ENCODE results near the gene AIP.

- TF ChIP-seq, protein P1, sequence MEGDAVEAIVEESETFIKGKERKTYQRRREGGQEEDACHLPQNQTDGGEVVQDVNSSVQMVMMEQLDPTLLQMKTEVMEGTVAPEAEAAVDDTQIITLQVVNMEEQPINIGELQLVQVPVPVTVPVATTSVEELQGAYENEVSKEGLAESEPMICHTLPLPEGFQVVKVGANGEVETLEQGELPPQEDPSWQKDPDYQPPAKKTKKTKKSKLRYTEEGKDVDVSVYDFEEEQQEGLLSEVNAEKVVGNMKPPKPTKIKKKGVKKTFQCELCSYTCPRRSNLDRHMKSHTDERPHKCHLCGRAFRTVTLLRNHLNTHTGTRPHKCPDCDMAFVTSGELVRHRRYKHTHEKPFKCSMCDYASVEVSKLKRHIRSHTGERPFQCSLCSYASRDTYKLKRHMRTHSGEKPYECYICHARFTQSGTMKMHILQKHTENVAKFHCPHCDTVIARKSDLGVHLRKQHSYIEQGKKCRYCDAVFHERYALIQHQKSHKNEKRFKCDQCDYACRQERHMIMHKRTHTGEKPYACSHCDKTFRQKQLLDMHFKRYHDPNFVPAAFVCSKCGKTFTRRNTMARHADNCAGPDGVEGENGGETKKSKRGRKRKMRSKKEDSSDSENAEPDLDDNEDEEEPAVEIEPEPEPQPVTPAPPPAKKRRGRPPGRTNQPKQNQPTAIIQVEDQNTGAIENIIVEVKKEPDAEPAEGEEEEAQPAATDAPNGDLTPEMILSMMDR (IDR thresholded peaks at IDR 0.05): no peak
- no peak for TF ChIP-seq POLR2AphosphoS5 (IDR thresholded peaks at IDR 0.05; ENCODE audit: low read depth, low read length)
- TF ChIP-seq SIN3A (IDR thresholded peaks at IDR 0.05; ENCODE audit: borderline replicate concordance, insufficient read depth, low read depth, low read length): no peak
- no peak for TF ChIP-seq REST (IDR thresholded peaks at IDR 0.05; ENCODE audit: insufficient read depth in 1 of 2, low read depth in 2 of 2, low read length in 1 of 2)
- TF ChIP-seq TCF7L2 (IDR thresholded peaks at IDR 0.05; ENCODE audit: low read depth, low read length): no peak
Measured at GRCh38 chr11:67449116-67449844, 33.5 kb upstream of the AIP start.

All from Panc1 (cell line).